Activated gamma-delta T cell (primary cell): ENCODE data around the gene BTBD2.

Experiments
- DNase-seq: peaks from one replicate; lab custom pipeline; 2025; lab: John Stamatoyannopoulos, UW

The BTBD2 gene

DNA sequence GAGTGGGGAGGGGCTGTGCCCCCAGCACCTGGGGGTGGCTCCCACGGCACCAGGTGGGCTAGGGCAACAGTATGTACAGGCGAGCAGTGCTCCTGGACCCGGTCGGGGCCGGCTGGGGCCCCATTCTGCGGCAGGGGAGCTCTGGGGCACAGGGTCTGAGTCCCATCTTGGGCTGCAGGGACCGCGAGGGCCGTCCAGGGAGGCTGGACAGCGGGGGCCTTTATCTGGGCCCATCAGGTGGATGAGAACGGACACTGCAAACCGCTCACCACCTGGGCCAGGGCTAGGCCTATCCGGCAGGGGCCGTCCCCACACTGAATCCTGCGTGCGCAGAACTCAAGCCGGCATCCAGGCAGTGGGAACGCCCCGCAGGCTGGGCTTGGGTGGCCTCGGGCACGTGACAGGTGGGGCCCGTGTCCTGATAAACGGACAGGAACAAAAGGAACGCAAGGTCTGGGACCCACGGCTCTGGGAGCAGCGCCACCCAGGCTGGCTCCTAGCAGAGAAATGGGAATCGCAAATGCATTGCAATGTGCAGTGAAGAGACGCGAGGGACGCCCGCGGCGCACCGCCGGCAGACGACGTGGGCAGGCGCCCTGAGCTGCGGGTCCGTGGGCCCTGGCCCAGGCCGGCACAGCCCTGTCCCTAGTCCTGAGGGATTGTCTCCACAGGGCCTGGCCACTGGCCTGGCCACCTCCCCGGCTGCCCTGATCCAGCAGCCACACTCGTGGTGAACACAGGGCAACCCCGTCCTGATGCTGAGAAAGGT is 29.7 kb downstream of the BTBD2 start:
- no peak for DNase-seq

GRCh38 chr19:1984357-1984756 is 31.2 kb downstream of the BTBD2 start:
- DNase-seq: no peak

DNA sequence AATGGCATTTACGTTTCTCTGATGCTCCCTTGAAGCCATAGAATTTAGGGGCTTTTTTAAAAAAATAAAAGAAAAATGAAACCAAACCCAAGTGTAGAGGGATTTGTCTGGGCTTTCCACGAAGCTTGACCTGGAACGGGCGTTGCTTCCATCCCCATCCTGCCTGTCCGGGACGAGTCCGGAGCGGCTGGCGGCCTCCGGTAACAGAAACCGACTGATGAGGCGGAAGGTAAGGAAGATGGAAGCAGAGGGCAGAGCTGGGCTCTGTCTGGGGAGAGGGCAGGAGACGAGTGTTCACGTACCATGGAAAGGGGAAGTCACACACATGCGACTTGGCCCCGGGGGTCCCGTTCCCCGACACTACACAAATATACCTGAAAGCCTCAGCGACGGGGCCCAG is 34.3 kb downstream of the BTBD2 start:
- no peak for DNase-seq

GRCh38 chr19:1980809-1981181 is 34.7 kb downstream of the BTBD2 start:
- DNase-seq: no peak

DNA sequence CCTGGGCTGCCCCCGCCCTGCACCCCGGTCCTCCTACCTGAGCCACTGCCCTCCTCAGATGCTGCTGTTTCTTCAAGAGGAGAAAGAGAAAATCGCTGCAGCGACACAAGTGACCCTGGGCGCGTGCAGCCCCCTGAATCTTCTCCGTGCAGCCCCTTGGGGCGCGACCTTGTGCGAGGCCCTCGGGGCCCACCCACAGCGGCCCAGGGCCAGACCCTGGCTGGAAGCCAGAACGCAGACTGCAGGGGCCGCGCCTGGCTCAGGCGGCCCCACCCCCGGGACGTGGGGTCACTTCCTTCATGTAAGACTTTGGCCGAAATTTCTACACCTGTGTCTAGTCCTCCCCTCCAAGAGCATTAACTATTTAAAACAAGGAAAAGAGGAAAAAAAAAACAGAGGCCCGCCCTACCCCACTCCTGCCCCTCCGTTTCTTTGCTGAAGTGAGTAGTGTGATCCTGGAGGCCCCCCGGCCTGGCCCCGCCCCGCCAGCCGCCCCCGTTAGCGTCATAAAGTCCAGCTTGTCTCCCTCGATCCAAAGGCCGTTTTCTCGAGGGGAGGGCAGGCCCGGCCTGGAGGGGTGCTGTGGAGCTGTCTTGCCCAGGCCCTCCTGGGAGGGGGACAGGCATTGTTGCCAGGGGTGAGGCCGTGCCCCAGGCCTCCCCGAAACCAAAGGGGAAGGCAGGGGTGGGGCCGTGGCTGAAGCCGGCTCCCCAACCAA is 35.3 kb downstream of the BTBD2 start:
- no peak for DNase-seq

DNA sequence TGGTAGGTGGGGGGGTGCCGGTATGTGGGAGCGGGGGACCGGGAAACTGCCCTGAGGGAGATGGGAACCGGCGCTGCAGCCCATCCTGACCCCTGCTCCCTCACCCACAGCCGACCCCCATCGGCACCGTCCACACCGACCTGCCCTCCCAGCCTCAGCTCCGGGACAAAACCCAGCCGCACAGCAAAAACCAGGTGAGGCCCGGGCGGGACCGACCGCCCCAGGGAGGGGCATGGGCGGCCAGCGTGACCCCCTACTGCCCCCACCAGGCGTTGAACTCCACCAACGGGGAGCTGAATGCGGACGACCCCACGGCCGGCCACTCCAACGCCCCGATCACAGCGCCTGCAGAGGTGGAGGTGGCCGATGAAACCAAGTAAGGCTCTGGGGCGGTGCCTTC is 35.9 kb downstream of the BTBD2 start:
- DNase-seq: no peak

DNA sequence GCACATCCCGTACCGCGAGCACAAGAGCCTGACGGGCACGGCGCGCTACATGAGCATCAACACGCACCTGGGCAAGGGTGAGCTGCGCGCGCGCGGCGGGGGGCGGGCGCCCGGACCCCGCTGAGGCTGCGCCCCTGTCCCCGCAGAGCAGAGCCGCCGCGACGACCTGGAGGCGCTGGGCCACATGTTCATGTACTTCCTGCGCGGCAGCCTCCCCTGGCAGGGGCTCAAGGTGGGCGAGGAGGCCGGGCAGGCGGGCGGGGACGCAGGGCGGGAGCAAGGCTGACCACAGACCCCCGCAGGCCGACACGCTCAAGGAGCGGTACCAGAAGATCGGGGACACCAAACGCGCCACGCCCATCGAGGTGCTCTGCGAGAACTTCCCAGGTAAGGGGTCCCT is 36.5 kb downstream of the BTBD2 start:
- no peak for DNase-seq

GRCh38 chr19:1978346-1978894 is 37.1 kb downstream of the BTBD2 start:
- DNase-seq: no peak

DNA sequence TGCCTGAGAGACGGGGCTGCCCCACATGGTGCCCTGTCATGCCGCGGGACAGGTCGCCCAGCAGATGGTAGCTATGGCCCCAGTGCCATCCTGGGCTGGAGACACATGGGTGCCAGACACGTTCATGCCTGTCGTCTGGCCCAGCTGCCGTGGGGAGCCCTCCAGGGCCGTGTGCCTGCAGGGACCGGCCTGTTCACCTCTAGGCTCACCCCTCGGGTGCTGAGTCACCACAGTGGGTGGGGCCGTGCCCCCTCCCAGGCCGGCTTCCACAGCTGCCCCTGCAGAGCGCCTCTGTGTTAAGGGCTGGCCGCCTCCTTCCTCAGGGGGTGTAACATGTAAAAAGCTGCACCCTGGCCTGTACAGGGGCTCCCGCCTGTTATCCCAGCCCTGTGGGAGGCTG is 38.4 kb downstream of the BTBD2 start:
- DNase-seq: no peak

DNA sequence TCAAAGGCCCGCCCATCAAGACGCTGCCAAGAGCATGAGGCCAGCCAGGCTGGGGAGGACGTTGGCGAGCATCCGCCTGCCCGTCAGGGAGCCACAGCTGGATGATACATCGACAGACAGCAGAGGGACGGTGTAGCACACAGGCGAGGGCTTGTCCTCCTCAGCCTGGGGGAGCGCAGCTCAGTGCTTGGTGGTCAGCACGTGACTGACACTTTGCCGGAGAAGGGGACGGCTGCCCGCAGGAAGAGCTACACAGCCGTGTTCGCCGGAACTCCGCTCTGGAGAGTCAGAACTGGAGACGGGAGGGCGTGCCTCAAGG is 40.4 kb downstream of the BTBD2 start:
- no peak for DNase-seq

DNA sequence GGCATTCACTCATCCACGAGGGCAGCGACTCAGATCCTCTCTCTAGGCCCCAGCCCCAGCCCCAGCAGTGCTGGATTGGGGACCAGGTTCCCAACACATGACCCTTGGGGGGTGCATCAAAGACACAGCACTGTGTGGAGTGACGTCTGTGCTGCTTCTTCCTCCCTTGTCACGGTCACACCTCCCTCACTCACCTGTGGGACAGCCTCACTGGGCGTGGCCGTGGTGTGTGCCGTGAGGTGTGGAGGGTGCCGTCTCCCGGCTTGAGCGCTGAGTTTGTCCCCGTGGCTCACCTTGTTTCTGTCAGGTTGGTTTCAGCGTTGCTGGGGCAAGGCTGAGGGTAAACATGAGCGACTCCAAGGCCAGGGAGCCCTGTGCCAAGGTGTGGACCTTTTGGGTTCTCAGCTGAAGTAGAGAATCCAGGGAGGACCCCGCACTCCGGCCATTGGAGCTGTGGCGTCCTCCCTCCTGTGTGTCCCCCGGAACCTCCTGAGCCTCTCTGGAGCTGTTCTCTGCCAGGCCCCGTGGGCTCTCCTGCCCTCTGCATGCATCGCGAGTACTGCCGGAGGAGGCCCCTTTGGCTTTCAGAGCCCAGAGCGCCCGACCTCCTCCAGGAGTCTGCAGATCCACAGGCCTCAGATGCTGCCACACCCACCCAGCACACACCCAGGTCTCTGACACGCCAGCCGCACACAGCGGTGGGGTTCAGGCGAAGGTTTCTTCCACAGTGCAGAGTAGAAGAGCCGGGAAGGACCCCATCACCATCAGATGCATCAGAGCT is 40.9 kb downstream of the BTBD2 start:
- no peak for DNase-seq

- DNase-seq: no peak
Observed at GRCh38 chr19:1970806-1971502, 44.6 kb downstream of the BTBD2 start.

GRCh38 chr19:1970003-1970805 is 45.3 kb downstream of the BTBD2 start:
- DNase-seq: no peak

DNA sequence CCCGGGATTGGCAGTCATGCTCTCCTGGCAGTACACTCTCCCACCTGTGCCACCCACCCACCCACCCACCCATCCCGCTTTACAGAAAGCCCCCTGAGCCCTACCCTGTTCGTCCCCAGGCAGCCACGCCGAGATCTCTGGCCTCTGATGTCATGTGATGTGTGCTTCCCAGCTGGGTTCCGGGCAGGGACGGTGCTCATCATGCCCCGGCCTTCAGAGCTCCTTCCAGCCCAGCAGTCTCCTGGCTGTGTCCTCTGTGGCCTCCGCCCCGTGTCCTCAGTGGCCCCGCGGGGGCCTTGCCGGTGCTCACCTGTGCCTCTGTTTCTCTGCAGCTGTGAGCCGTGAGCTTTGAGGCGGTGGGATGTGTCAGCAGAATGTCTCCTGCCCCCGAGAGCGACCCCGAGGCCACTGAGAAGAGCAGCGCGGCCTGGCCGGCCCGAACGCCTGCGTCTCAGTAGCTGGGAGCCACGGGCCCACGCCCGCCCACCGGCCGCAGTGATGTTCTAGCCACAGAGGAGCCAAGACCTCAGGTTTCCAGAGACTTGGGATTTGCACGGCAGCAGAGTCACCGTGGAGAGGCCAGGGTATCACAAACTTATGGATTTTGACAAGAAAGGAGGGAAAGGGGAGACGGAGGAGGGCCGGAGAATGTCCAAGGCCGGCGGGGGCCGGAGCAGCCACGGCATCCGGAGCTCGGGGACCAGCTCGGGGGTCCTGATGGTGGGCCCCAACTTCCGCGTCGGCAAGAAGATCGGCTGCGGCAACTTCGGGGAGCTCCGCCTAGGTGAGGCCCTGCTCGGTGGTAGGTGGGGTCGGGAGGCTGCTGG is 46.1 kb downstream of the BTBD2 start:
- no peak for DNase-seq

GRCh38 chr19:1968279-1969175 is 47.0 kb downstream of the BTBD2 start:
- no peak for DNase-seq

GRCh38 chr19:1967087-1967608 is 48.4 kb downstream of the BTBD2 start:
- peak; percentile 40 for DNase-seq

DNA sequence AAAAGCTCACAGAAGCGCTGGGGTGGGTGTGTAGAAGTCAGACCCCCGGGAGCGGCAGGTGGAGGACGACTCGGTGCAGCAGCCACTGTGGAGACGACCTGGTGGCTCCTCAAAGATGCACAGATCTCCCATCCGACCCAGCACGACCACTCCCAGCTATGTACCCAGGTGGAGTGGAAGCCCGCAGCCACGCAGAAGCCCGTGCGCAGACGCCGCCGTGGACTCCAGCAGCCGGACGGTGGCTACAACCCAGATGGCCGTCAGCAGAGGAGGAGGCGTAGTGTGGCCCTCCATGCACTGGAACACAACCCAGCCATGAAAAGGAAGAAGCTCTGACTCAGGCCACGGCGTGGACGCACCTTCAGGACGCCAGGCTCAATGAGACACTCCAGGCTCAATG is 52.8 kb downstream of the BTBD2 start:
- DNase-seq: no peak

DNA sequence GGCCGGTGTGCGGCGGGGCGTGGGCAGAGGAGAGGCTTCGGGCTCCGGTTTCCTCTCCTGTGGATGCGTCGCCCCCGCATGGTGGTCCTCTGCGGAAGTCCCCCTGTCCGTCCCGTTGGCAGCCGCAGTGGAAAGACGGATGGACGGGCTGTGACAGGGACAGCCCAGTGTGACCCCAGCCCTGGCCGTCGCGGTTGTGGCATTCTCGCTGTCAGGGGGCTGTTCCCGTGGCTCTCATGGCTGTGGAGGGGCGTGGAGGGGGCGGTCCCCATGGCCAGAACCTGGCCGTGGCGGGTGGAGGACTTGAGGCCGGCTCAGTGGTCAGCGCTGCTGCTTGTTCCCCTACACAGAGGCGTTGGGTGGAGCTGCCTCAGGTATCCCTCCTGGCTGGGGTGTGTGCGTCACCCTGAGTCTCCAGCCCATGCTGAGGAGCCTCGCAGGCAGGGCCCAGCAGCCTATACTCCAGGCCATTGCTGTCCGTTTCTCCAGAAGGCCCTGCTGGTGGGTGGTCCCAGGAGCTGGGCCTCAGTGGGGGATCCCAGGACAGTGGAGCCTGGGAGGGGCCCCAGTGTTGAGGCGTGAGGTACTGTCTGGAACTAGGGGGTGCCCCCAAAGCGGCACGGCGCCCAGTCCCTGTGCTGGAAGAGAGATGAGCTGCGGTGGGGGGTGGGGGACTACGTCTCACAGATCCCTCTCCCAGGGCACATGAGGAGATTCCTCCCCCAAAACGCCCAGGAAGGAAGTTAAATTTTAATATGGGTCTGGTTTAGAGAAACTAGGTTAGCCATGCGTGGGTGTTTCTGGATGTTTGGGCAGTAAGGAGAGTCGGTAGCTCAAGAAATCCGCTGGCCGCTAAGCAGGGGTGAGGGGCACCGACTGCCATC is 54.3 kb downstream of the BTBD2 start:
- DNase-seq: no peak
